D721Med (cell line): ENCODE data around the gene DERA.

Source experiments
- DNase-seq: peaks from one replicate; pipeline ENCODE4 v3.0.0; 2011; ENCODE audit warnings: low spot score; ENCODE audit not compliant: insufficient read length
- FAIRE-seq: peaks from 2 replicates; lab custom pipeline; 2011; peaks lifted over from hg19 to GRCh38; lab: Jason Lieb, UNC
- TF ChIP-seq, protein P1 (sequence below): IDR thresholded peaks from 2 replicates; pipeline ENCODE4 v1.5.1; 2012; ENCODE audit warnings: mild to moderate bottlenecking, control low read depth; ENCODE audit not compliant: insufficient read depth; ENCODE audit errors: missing control alignments

Gene DERA

GRCh38 chr12:15887043-15887817 is 23.9 kb upstream of the DERA start:
- TF ChIP-seq, protein P1, sequence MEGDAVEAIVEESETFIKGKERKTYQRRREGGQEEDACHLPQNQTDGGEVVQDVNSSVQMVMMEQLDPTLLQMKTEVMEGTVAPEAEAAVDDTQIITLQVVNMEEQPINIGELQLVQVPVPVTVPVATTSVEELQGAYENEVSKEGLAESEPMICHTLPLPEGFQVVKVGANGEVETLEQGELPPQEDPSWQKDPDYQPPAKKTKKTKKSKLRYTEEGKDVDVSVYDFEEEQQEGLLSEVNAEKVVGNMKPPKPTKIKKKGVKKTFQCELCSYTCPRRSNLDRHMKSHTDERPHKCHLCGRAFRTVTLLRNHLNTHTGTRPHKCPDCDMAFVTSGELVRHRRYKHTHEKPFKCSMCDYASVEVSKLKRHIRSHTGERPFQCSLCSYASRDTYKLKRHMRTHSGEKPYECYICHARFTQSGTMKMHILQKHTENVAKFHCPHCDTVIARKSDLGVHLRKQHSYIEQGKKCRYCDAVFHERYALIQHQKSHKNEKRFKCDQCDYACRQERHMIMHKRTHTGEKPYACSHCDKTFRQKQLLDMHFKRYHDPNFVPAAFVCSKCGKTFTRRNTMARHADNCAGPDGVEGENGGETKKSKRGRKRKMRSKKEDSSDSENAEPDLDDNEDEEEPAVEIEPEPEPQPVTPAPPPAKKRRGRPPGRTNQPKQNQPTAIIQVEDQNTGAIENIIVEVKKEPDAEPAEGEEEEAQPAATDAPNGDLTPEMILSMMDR: no peak
- peak; percentile 76 for FAIRE-seq
- no peak for DNase-seq

- FAIRE-seq (peak; percentile 80), DNase-seq (no peak)
- TF ChIP-seq, protein P1: no peak
Observed at GRCh38 chr12:15892645-15893259, 18.4 kb upstream of the DERA start.

DNA sequence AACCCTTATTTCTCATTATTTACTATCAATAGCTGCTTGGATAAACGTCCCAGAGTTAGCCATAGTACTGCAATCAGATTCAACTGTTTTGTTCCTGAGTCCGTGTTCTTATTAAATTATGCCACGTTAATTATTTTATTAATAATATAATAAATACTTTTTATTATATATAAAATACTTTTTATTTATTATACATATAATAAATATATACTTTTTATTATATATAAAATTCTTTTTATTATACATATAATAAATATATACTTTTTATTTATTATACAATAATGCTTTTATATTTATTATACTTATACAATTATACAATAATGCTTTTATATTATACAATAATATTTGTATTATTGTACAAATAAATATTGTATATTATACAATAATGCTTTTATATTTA is 17.9 kb upstream of the DERA start:
- DNase-seq: no peak
- TF ChIP-seq, protein P1: no peak
- no peak for FAIRE-seq

- no peak for DNase-seq
- TF ChIP-seq, protein P1: no peak
- no peak for FAIRE-seq
Observed at GRCh38 chr12:15896867-15897266, 14.3 kb upstream of the DERA start.

GRCh38 chr12:15897433-15897832 is 13.7 kb upstream of the DERA start:
- TF ChIP-seq, protein P1: no peak
- FAIRE-seq (no peak), DNase-seq (no peak)

- TF ChIP-seq, protein P1: peak; percentile 64
- peak; percentile 84 for FAIRE-seq
- no peak for DNase-seq
Observed at GRCh38 chr12:15899282-15899870, 11.8 kb upstream of the DERA start.
